IMR-90 (cell line): ENCODE results near the gene EDN3.

Experiments
- CEBPB ChIP-seq: IDR thresholded peaks from 2 replicates; pipeline ENCODE4 v1.6.1; 2012; ENCODE audit warnings: low read depth, low read length, improper control_type of control experiment
- FOS ChIP-seq: fragments of 150-350 bp; IDR thresholded peaks from 2 replicates; pipeline ENCODE4 v1.6.1; 2016; ENCODE audit warnings: low read depth, low read length
- POLR2A ChIP-seq: IDR thresholded peaks from 2 replicates; pipeline ENCODE4 v1.6.1; 2012; ENCODE audit warnings: mild to moderate bottlenecking, low read depth, low read length
- RAD21 ChIP-seq: IDR thresholded peaks from 2 replicates; pipeline ENCODE4 v1.6.1; 2012; ENCODE audit warnings: low read length, improper control_type of control experiment
- RCOR1 ChIP-seq: IDR thresholded peaks from 2 replicates; pipeline ENCODE4 v1.6.1; 2012; ENCODE audit warnings: mild to moderate bottlenecking, low read length, improper control_type of control experiment; ENCODE audit not compliant: insufficient replicate concordance
- TF ChIP-seq, protein P1 (sequence below): conservative IDR thresholded peaks from 2 replicates; pipeline ENCODE4 v1.5.1; 2012; ENCODE audit warnings: mild to moderate bottlenecking, low read depth, low read length, improper control_type of control experiment
- TF ChIP-seq, protein P2 (sequence below): fragments of 150-350 bp; IDR thresholded peaks from 2 replicates; pipeline ENCODE4 v1.6.1; 2016; ENCODE audit warnings: low read depth, mild to moderate bottlenecking, low read length, moderate library complexity, borderline replicate concordance
- TF ChIP-seq, protein P3 (sequence below): fragments of 150-350 bp; IDR thresholded peaks from 2 replicates; pipeline ENCODE4 v1.6.1; 2017; ENCODE audit warnings: mild to moderate bottlenecking, antibody characterized with exemption, low read length, low read depth

DNA sequence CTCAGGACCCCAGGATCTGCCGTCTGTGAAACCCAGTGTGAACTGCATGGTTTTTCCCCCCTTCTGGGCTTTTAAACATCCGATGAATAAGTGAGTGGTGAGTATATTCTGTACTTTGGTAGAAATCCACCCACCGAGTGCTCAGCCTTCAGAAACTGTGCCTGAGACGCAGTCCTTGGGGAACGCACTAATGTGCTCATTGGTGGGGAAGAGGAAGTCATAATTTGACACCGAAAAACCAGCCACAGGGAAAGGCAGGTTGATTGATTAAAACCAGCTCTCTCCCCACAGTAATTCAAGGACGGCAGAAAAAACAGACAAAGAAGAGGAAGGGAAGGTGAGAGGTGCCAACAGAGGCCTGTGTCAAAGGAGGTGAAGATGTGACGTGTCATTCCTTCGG is 21.7 kb downstream of the EDN3 start:
- TF ChIP-seq POLR2A (no peak), CEBPB (no peak), RAD21 (no peak), RCOR1 (no peak), FOS (no peak)
- TF ChIP-seq, protein P1, sequence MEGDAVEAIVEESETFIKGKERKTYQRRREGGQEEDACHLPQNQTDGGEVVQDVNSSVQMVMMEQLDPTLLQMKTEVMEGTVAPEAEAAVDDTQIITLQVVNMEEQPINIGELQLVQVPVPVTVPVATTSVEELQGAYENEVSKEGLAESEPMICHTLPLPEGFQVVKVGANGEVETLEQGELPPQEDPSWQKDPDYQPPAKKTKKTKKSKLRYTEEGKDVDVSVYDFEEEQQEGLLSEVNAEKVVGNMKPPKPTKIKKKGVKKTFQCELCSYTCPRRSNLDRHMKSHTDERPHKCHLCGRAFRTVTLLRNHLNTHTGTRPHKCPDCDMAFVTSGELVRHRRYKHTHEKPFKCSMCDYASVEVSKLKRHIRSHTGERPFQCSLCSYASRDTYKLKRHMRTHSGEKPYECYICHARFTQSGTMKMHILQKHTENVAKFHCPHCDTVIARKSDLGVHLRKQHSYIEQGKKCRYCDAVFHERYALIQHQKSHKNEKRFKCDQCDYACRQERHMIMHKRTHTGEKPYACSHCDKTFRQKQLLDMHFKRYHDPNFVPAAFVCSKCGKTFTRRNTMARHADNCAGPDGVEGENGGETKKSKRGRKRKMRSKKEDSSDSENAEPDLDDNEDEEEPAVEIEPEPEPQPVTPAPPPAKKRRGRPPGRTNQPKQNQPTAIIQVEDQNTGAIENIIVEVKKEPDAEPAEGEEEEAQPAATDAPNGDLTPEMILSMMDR = no peak
- TF ChIP-seq, protein P2, sequence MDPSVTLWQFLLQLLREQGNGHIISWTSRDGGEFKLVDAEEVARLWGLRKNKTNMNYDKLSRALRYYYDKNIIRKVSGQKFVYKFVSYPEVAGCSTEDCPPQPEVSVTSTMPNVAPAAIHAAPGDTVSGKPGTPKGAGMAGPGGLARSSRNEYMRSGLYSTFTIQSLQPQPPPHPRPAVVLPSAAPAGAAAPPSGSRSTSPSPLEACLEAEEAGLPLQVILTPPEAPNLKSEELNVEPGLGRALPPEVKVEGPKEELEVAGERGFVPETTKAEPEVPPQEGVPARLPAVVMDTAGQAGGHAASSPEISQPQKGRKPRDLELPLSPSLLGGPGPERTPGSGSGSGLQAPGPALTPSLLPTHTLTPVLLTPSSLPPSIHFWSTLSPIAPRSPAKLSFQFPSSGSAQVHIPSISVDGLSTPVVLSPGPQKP = no peak
- TF ChIP-seq, protein P3, sequence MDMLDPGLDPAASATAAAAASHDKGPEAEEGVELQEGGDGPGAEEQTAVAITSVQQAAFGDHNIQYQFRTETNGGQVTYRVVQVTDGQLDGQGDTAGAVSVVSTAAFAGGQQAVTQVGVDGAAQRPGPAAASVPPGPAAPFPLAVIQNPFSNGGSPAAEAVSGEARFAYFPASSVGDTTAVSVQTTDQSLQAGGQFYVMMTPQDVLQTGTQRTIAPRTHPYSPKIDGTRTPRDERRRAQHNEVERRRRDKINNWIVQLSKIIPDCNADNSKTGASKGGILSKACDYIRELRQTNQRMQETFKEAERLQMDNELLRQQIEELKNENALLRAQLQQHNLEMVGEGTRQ = no peak
